ENCODE measurements around the gene IFT25.
"Not testable (repeated sequence)": the region's sequence is repeated elsewhere in the genome, so short reads cannot be mapped to it uniquely, and the experiment has no call there.

The IFT25 gene

DNA sequence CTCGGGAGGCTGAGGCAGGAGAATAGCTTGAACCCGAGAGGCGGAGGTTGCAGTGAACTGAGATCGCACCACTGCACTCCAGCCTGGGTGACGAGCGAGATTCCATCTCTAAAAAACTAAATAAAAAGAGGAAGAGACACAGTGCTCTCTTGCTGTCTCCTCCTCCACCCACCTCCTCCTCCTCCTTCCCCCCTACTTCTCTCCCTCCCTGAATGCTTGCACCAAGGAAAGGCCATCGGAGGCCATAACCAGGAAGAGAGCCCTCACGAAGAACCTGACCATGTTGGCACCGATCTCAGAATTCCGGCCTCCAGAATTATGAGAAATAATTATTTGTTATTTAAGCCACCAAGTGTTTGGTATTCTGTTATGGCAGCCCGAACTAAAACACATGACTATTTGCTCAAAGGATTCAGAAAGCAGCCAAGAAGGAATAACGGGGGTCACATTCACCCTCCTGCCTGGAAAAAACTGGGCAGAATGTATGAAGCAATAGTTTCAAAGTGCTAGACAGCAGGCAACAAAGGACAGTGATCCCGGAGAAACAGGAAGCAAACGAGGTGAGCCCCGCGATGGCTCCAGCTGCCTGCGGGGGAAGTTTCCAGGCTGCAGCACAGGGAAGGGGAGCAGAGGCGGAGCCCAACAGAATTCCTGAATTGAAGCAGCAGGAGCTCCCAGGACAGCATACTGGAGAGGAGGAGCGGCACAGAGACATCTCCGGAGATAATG, 36.7 kb upstream of the IFT25 start:
- TF ChIP-seq, protein P1, sequence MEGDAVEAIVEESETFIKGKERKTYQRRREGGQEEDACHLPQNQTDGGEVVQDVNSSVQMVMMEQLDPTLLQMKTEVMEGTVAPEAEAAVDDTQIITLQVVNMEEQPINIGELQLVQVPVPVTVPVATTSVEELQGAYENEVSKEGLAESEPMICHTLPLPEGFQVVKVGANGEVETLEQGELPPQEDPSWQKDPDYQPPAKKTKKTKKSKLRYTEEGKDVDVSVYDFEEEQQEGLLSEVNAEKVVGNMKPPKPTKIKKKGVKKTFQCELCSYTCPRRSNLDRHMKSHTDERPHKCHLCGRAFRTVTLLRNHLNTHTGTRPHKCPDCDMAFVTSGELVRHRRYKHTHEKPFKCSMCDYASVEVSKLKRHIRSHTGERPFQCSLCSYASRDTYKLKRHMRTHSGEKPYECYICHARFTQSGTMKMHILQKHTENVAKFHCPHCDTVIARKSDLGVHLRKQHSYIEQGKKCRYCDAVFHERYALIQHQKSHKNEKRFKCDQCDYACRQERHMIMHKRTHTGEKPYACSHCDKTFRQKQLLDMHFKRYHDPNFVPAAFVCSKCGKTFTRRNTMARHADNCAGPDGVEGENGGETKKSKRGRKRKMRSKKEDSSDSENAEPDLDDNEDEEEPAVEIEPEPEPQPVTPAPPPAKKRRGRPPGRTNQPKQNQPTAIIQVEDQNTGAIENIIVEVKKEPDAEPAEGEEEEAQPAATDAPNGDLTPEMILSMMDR (conservative IDR thresholded peaks at IDR 0.05; ENCODE audit: low read depth, low read length), result no peak
- peak overlapping the region; percentile 51 for H3K4me3 ChIP-seq (ENCODE audit: low read depth, low read length)
- peak; percentile 45 for DNase-seq (ENCODE audit: low read depth)

DNA sequence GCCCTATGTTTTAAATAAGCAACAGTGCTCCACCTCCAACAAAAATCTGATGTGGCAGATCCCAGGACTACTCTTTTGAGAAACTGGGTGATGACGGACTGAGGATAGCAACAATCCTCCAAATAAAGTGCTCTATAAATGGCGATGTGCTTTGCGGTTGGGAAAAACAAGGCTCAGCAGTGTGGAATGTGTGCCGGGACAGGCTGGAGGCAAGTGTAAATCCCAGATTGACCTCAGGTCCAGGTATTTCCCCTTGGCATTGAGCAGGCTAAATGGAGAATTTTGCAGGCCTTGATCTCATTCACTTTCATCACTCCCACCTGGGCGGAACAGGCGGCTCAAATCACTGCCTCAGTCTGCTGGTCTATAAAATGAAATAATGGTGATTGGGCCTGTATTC, 35.7 kb upstream of the IFT25 start:
- TF ChIP-seq, protein P1 (conservative IDR thresholded peaks at IDR 0.05; ENCODE audit: low read depth, low read length), result no peak
- H3K4me3 ChIP-seq (ENCODE audit: low read depth, low read length), result no peak overlapping the region
- DNase-seq (ENCODE audit: low read depth), result no peak

DNA sequence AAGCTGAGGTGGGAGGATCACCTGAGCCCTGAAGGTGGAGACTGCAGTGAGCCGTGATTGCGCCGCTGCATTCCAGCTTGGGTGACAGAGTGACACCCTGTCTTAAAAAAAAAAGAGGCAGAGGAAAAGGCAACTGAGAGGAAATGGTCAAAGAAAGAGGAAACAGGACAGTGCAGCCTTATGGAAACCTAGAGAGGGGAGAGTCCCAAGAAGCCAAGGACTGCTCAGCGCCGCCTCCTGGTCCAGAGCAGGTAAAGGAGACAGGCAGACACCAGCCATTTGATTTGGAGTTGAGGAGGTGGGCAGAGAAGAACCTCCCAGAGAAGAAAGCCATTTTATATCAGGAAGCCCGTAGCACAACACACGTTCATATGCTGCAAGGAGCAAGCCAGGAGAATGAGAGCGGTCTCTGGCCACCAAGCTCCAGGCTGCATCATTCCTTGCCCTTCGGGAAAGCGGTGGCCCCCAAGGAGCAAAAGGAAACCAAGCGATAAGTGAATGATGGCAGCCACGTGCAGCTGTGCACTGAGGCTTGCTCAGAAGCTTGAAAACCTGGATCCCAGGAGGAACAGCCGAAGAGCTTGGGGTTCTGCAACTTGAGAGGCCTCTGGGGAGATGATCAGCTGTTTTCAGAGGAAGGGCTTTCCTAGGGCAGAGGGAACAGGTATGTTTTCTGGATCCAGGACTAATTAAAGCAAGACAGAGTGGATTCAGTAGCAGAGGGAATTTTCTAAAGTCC, 34.4 kb upstream of the IFT25 start:
- H3K4me3 ChIP-seq (ENCODE audit: low read depth, low read length), result no peak overlapping the region
- no peak for DNase-seq (ENCODE audit: low read depth)
- TF ChIP-seq, protein P1 (conservative IDR thresholded peaks at IDR 0.05; ENCODE audit: low read depth, low read length), result no peak

DNA sequence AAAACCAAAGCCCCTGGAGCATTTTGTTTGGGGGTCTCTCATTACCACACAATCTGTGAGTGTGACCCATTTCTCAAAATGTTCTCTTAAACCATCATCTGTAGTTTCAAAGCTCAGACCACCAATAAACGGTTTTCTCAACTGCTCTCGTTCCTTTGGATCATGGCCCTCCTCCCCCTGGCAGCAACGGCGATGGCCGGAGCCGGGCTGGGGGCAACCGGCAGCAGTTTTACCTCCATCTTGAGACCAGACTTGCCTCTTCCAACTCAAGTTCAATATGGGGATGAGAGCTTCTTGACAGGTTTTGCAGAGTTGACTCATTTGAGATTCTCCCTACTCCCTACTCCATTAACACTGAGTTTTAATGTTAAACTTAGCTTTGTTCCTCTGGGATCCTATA, 30.4 kb upstream of the IFT25 start:
- H3K4me3 ChIP-seq (ENCODE audit: low read depth, low read length), result no peak overlapping the region
- TF ChIP-seq, protein P1 (conservative IDR thresholded peaks at IDR 0.05; ENCODE audit: low read depth, low read length), result no peak
- no peak for DNase-seq (ENCODE audit: low read depth)

DNA sequence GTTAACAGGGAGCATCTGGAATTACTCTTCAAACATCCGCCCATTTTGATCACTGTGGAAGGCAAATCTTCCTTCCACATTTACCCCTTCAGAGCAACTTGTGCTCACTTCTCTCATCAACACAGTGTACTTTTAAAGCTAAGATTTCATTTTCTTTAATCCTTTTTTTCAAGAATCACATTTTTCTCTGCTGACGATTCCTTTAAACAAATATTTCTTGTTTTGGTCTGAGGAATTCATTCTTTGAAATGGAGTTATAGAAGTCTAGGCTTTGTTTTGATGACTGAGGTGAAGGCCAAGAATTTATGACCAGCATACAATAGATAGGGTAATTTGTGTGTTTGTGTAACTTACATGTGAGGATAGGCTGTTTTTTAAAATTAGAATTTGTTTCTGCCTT, 26.2 kb upstream of the IFT25 start:
- H3K4me3 ChIP-seq (ENCODE audit: low read depth, low read length), result no peak overlapping the region
- DNase-seq (ENCODE audit: low read depth), result peak; percentile 83
- TF ChIP-seq, protein P1 (conservative IDR thresholded peaks at IDR 0.05; ENCODE audit: low read depth, low read length), result no peak

DNA sequence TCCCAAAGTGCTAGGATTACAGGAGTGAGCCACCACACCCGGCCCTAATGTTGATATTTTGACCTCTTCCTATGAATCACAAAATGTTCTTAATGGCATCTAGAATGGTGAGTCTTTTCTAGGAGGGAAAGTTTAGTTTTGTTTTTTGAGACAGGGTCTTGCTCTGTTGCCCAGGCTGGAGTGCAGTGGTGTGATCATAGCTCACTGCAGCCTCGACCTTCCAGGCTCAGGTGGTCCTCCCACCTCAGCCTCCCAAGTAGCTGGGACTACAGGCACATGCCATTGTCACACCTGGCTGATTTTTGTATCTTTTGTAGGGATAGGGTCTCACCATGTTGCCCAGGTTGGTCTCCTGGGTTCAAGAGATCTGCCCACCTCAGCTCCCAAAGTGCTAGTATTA, 23.8 kb upstream of the IFT25 start:
- H3K4me3 ChIP-seq (ENCODE audit: low read depth, low read length); DNase-seq (ENCODE audit: low read depth): not testable (repeated sequence)

DNA sequence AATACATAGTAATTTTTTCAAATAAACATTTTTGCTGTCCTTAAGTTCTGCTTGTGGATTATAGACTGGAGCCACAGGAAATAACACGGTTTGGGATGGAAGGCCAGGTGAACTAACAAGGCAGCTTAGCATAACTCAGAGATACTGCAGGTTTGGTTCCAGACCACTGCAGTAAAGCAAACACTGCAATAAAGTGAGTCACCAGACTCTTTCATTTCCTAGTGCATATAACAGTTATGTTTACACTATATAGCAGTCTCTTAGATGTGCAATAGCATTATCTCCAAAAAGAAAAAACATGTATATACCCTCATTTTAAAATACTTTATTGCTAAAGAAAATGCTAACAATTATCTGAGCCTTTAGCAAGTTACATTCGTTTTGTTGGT, 22.6 kb upstream of the IFT25 start:
- no peak overlapping the region for H3K4me3 ChIP-seq (ENCODE audit: low read depth, low read length)
- TF ChIP-seq, protein P1 (conservative IDR thresholded peaks at IDR 0.05; ENCODE audit: low read depth, low read length), result no peak
- DNase-seq (ENCODE audit: low read depth), result peak; percentile 58

Data from choroid plexus epithelial cell (primary cell).